NOMO-1 treated with dmso at 0.1 percent for 144 hours (cell line): ENCODE results near the gene MYL12B.
"Not testable (repeated sequence)": the region's sequence is repeated elsewhere in the genome, so short reads cannot be mapped to it uniquely, and the experiment has no call there.

ENCODE experiments used
- DNase-seq: peaks from one replicate; lab custom pipeline; 2025; ENCODE audit not compliant: unreplicated experiment; lab: John Stamatoyannopoulos, UW

Gene MYL12B

DNA sequence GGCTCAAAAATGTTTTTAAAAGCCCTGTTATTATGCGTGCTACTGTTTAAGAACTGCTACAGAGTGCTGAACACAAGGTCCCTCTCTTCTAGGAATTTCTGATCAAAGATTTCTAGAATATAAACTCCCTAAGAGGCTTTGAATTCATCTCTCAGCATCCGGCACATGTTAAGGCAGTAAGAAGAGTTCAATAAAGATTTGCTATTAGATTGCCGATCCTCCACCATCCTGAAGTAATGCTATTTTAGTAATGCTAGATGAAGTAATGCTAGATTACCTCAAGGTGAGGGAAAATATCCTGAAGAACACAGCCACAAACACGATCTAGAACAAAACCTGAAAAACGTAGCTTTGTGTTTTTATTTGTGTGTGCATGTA is 949 bp upstream of the MYL12B start:
- DNase-seq = no peak

DNA sequence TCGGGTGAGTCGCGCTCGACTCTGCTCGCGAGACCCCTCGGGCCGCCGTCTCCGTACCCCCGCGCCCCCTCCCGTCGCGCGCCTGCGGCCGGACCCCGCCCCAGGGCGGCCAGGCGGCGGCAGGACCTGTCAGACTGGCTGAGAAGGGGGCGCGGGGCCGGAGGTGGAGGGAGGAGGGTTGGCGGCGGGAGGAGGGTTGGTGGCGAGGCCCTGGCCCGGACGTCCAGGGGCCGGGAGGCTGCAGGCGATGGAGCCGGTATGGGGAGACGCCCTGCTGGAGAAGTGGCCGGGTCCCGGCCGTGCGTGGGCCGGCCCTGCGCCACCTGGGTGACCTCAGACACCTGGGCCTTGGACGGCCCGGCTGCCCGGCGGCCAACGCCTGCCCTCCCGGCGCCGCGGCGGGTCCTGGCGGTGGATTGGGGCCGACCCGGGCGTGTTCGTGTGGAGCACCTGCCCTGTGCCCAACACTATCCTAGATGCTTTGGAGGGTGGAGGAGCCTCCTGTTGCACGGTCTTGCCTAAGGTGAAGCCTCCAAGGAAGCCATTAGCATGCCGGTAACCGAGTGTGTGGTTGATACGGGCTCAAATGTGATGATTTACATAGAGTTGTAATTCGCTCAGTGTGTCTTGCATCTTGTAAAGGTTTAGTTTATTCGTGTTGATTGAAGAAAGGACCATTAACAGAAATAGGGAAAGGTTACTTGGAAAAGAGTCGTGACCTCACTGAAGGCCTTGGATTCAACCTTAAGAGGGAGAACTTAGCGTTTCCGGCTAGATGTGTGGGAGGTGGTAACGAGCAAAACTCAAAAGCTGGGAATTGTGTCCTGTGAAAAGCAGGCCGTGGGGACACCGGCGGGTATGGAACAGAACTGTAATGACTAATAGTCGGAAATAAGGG is 550 bp downstream of the MYL12B start:
- no peak for DNase-seq

DNA sequence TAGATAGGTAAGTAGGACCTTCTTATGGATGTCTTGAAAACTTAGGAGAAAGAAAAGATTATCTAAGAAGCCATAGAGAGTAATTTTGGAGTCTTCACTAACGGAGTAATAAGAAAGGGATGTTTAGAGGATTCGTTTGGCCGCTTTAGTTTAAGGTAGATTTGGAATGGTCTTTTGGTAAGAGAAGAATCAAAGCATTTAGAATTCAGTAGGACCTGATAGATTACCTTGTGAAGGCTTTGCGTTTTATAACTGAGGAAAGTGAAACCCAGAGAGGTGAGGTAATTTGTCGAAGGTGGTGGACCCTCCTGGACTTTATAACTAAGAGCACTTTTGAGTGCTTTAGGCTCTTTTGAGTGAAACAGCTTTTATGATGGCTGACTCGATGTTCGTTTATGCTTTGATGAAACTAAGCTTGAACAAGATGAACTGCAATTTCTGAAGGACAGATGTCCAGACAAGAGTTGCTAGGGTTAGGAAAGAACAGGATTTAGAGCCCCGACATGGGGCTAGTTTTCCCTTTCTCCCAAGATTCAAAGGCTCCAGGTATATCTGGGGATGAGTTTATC is 1.3 kb downstream of the MYL12B start:
- no peak for DNase-seq

DNA sequence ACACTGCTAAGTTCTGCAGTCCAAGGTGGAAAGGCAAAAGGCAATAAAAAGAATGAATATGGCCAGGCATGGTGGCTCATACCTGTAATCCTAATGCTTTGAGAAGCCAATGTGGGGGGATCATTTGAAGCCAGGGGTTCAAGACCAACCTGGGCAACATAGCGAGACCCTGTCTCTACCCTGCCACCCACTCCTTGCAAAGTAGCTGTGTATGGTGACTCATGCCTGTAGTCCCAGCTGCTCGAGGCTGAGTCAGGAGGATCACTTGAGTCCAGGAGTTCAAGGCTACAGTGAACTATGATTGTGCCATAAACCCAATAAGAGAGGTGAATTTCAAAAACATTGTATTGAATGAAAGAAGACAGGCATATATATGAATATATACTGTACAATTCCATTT is 2.4 kb downstream of the MYL12B start:
- no peak for DNase-seq

DNA sequence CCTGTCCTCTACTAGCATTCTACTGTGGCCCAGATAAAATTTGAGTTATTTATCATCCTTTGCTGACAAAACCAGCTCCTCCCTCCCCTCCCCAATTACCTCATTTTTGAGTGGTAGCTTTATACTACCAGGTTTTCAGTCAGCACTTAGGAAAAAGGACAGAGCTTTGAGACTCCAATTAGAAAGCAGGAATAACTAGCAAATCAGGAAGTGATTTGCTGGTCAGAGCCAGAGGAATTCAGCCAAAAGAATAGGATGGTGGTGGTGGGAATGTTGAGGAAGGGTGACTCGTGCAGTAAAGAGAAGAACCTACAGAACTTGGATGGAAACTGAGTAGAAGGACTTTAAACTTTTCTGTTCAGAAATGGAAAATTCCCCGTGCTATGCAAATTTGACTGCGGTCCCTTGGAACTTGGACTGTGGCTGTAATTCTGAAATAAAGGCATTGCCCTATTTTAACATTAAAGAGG is 3.7 kb downstream of the MYL12B start:
- DNase-seq = no peak

DNA sequence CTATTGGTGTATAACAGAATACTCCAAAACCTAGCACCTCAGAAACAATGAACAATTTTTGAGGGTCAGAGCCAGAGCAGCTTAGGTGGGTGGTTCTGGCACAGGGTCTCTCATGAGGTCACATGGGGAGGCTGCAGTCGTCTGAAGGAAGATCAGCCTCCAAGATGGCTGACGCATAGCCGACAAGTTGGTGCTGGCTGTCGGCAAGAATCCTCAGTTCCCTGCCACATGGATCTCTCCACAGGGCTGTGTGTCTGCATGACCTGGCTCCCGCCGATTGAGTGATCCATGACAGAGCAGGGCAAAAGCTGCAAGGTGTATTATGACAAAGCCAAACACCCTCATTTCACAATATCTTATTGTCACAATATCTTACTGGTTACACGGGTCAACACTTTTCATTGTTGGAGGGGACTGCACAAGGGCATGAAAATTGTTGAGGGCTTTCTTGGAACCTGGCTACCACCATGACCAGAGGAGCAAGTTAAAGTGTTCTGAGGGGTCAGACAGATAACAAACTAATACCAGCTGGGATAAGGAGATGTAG is 4.2 kb downstream of the MYL12B start:
- DNase-seq = no peak

DNA sequence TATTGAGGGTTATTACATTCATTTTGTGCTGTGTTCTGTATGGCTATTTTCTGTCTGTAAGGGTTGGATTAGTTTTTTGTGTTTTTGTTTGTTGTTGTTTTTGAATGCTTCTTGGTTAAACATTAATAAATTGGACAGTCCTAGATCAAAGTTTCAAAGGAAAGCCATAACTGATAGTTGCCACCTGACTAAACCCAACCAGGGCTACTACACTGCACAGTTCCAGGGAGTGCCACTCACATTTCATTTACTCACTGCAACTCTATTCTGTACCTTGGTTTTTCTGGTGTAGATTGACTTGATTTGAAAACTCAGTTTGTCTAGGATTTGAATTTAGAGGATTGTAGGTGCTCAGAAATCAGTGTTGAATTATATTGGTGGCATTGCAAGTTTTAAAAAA is 6.4 kb downstream of the MYL12B start:
- no peak for DNase-seq

DNA sequence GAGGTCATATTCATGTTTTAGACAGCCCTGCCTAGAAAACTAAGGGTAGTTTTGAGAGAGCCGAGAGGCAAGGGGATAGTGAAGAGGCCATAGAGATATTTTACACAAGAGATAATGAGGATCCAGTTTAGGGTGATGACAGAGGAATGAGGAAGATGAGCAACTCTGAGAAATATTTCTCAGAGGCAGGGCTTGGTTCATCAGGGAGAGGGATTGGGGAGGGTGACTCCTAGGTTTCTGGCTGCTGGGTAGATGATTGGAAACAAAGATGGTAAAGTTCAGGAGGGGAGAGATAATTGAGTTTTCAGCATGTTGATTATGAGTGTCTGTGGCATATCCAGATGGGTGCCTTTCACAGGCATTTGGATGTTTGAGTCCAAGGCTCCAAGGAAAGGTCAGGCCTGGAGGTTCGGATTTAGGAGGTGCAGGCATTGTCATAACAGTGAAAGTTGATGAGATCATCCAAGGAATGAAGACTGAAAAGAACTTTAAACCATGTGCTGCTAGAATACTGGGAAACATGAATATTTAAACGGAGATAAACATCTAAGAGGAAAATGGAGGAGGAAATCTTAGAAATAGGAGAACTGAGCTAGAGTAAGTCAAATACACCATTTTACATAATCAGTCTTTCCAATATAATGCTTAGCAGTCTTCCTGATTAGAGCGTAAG is 7.4 kb downstream of the MYL12B start:
- DNase-seq = peak; percentile 25

DNA sequence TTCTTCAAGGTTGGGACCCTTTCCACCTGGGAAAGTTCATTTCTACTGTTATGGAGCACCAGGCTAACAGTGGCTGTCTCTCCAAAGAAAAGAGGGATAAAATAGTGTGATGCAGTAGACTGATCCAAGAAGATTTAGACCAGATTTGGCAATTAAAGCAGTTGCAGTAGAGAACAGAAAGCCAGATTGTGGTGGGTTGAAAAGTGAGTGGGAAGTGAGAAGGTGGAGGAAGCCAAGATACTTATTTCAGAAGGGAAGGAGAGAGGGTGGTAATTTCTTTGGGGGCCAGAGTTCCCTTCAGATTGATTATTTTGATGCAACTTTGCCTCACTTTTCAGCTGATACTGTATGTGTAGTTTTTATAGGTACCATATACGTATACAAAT is 8.0 kb downstream of the MYL12B start:
- no peak for DNase-seq

DNA sequence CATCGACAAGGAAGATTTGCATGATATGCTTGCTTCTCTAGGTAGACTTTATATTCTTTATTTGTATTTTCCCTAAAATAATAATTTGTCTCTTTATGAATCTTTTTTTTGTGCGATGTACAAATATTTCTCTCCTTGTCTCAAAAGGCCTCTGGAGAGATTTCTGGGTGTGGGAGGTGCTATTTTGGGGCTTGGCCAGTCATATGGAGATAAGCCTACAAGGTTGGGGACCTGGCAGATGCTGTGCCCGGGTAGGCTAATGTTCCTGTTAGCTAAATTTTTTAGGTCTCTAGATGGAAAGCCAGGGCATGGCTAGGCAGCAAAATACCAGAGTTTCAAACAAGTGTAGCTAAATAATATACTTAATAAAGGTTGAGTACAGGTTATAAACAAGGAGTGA is 11.1 kb downstream of the MYL12B start:
- no peak for DNase-seq

DNA sequence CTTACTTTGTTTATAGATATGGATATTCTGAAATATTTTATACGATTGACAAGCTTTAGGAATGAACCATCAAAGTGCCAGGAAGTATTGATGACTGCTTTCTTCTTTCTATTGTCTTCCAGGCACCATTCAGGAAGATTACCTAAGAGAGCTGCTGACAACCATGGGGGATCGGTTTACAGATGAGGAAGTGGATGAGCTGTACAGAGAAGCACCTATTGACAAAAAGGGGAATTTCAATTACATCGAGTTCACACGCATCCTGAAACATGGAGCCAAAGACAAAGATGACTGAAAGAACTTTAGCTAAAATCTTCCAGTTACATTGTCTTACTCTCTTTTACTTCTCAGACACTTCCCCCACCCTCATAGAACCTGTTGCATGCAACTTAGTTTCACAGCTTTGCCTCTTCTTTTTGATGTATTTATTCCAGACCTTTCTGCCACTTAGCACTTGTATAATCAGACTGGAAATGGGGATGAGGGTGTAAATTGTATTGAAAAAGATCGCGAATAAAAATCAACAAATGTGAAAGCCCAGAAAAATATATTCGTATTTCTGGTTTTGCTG is 15.8 kb downstream of the MYL12B start:
- DNase-seq = not testable (repeated sequence)

DNA sequence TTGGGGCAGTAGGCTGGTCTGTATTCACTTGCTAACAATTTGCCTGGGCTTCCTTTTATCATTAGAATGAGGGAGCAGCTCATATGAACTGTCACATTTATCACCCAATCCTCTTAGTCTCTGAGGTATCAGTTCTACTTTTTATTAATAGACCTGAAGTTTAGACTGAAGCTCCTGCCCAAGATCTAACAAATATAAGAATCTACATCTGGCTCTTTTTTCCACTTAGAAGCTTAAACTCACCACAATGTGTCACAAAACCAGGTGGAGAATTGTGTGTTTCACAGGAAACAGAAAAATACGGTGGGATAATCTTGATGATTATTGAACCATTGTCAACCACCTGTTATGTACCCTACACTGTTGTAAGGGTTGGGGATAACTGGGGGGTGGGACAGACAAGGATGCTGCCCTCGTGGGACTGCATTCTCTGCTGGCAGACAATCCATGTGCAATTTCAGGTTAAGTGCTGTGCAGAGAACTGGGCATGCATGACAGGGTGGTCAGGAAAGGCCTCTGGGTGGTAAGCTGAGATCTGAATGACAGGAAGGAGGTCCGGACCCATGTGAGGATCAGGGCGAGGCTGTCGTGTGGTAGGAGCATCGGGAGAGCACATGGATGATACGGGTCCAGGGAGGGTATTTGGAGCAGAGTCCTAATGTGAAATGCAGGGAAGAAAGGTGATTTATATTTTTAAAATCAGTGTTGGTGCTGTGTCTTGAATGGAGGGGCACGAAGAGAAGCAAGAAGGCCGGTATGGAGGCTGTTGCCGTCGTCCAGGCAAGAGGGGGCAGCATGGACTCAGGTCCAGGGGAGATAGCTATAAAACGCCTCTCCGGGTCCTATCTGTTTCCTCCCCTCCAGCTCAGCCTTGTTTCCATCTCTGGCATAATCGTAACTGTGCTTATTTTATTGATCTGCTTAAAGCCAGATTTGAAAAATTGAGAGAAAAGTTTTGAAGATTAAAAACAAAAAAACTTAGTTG is 17.6 kb downstream of the MYL12B start:
- peak; percentile 34 for DNase-seq

DNA sequence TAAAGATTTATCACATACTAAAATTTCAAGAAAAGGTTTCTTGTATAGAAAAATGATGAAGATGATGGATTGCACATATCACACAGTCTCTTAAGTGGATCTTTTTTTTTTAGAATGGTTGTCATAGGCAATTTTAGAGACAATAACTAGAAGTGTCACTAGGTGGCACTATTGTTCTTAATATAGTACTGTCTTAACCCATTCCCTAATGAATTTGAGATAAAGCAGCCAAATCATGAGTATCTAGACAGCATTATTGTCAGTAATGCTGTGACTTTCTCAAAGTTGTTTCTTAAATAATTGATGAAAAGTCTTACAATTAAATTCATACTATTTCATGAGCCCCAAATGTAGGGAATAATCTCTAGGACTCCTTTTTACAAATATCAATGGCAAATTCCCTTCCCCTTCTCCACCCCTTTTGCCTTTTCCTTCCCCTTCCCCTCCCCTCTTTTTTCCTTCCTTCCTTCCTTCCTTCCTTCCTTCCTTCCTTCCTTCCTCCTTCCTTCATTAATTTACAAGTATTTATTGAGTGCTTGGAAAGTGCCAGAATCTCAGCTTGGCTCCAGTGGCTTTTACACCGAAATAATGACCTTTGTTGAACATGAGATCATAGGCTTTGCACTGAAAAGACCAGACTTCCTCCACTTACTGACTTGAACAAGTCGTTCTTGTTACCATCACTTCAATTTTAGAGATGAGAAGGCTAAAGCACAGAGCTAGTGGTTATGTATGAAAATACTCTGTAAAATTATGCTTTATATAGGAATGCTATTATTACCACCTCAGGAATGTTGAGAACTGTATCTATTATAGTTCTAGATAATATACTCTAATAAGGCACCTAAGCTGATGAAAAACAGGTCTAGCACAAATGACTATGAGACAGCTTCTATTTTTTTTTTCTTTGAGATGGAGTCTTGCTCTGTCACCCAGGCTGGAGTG is 19.8 kb downstream of the MYL12B start:
- DNase-seq = peak; percentile 18

DNA sequence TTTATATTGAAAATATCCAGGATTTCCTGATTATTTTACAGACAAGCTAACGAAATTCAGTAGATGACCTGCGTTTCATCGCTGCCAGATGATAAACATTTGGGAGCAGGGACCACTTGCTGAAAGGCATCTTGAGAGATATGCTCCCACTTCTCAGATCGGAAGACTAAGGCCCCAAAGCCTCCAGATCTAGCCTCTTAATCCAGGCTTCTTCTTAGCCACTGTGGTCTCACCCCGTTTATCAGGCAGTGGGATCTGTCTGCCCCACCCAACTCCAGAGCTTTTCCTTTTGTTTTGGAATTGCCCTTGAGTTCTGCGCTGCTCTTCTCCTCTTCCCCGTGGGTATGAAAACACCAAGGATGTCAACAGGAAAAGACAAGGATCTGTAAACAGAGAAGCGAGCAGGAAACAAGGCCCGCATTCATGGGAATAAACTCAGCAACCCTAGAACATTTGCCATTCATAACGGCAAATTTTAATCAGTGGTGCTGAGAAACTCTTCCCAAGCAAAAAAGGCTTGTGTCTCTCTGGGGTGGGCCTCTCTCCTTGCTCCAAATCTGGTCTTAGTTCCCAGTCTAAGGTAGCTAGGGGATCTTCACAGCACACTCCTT is 21.4 kb downstream of the MYL12B start:
- DNase-seq = no peak

DNA sequence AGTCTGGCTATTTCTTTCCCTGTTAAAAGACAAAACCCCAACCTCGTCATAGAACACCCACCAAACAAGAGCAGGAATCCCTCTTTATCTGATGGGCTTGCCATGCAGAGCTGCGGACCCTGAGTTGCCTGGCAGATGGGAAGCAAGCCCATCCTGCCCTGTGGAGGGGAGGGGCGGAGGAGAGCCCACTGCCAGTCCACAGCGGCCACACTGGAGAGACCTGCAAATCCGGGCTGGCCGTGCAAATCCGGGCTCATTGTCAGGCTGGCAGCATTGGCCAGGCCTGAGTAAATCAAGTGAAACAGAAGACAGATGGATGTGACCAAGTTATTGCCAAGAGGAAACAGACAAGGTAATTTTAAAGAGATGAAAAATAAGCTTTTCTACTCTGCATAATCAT is 22.0 kb downstream of the MYL12B start:
- no peak for DNase-seq

DNA sequence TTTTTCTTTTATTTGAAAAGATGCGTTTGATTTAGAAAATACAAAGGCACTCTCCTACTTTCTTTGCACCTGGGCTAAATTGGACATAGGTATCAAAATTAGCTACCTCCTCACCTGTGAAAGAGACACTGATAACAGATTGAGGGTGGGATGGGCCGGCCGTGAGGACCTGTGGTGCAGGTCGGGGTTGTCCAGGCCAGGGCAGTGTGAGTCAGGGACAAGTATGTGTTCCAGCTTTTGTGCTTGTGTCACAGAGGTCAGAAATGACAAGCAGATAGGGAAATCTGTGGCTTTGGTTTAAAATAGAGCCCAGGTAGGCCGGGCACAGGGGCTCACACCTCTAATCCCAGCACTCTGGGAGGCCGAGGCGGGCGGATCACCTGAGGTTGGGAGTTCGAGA is 22.6 kb downstream of the MYL12B start:
- DNase-seq = no peak

DNA sequence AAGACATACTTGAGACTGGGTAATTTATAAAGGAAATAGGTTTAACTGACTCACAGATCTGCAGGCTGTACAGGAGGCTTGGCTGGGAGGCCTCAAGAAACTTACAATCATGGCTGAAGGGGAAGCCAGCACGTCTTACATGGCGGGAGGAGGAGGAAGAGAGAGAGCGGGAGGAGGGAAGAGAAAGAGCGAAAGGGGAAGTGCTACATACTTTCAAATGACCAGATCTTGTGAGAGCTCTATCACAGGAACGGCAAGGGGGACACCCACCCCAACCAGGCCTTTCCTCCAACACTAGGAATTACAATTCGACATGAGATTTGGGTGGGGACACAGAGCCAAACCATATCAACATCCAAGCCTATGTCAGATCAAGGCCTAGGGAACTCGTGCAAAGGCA is 24.2 kb downstream of the MYL12B start:
- DNase-seq = no peak

DNA sequence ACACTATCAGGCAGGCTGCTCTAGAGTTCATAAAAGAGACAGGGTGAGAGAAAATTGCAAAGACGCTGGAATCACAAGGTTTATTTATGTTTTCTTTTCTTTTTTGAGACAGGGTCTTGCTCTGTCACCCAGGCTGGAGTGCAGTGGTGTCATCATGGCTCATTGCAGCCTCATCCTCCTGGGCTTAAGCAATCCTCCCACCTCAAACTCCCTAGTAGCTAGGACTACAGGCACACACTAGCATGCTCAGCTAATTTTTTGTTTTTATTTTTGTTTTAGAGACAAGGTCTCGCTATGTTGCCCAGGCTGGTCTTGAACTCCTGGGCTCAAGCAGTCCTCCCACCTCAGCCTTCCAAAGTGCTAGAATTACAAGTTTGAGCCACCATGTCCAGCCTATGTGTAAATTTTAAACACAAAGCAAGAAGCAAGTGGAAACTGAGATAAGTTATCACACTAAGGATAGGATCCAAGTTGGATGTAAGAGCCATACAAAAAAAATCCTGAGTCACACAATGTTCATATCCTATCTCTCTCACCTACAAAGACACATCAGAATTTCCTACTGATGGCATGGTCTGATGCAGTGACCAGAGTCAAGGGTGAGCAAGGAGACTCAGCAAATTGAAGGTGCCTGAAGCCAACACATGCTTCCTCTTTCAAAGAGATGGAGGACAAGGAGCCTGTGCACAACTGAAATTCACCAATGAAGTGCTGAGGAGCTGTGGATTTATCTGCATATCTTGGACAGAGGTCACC is 31.4 kb downstream of the MYL12B start:
- DNase-seq = no peak
